Measurements from ENCODE around the gene HMGB1.

The HMGB1 gene

DNA sequence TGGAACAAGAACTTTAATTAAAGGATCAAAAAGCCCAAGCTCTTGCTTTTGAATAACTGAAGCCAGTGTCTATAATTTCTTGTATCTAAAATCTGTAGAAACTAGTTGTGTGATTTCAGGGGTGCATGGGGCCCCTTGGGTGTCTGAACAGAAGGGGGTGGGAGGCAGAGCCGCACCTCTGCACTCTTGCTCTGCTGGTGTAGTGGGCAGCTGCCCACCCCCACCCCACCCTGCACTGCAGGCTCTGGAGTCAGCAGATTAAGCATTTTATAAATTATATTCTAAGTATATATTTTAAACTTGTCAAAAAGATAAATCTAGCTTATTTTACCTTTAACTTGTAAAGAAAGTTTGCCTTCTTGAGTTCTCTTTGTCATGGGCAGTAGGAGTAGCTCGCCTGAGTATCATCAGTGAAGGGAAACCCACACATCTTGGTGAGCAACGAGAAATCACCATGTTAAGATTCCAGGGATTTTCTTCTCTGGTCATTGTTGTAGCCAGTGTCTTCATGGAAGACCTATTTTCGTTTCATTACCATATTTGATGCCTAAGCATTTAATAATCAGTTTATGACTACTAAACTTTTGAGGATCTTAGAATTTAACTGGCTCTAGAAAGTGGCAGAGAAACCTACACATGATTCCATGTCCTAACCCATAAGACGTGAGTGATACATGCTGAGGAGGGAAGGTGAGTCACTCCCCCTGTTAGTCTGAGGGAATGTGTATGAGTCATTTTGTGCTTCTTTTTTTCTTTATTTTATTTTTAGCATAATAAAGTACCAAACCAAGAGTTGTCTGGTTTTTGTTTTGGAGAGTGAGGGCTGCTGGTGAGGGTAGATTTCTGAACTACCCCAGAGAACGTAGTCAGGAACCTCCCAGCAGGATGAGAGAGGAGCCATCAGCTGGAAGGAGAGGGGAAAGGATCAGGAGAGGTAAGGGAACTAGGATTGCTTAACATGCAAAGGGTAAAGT is 35.7 kb downstream of the HMGB1 start:
- peak; percentile 1 for DNase-seq

DNA sequence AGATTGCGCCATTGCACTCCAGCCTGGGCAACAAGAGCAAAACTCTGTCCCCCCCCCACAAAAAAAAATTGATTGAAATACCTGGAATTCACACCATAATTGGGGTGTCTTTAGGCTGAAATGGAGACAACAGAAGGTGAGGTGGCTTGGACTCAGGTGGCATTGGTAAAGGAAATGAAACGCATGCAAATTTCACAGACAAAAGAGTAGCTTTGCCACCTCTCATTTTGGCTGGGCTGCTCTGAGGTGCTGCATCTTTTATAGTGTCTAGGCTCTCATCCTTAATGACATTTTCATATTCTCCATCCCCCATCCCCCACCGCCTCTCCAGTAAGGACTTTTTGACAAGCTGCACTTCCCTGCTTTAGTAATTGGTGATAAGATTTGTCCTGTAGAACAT is 36.5 kb downstream of the HMGB1 start:
- DNase-seq: no peak

DNA sequence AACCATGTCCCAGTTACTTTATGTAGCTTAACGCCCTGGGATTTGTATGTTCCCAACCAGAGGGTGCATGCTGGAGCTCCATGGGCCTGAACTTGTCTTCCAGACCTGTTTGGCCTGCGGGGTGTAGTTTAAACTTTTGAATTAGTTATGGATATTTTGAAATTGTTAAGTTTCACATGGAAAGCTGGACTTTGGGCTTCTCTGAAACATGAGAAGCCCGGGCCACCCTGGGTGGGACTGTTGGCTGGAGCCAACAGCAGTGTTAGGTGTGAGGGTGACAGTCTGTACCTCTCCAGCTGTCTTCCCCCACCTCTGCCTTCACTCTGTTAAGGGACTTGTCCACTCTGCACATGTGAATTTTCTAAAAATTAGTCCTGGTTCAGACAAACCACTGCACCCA is 41.8 kb downstream of the HMGB1 start:
- no peak for DNase-seq

DNA sequence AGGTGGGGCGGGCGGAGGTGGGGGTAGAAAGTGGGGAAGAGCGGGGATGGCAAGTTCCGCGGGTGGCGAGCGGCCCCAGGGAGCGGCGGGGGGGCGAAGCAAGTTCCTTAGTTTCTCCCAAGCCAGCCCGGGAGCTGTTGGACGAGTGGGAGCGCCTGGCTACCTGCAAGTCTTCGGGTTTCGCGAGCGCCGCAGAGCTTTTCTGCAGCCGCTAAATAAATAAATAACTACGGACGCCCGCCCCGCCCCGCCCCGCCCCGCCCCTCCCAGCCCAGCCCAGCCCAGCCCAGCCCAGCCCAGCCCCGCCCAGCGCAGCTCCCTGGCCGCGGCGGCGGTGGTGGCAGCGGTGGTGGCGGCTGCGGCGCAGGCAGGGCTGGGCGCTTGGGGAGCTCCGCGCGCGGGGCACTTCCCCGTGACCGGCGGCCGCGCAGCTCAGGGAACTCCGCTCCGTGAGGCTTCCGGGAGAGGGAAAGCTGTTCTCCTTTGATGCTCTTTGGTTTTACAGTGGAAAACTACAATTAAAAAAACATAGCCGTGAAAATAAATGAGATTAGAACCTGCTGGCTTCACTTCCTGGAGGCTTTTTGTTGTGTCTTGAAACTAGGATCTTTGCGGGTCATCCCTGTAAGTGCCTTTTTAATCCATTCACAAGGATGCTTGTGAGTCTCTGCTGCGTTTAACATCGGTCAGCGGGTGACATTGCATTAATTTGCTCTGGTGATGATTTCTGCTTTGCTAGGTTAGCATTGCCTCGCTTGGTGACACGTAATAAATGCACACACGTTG is 43.5 kb downstream of the HMGB1 start, which contains the start of gene UBE2L5:
Gene UBE2L5 (plus strand): TSS at position 440 of the 786 bp plus-strand sequence. CDS start 5,498 bp downstream, outside the sequence.
- DNase-seq: peak; percentile 49

DNA sequence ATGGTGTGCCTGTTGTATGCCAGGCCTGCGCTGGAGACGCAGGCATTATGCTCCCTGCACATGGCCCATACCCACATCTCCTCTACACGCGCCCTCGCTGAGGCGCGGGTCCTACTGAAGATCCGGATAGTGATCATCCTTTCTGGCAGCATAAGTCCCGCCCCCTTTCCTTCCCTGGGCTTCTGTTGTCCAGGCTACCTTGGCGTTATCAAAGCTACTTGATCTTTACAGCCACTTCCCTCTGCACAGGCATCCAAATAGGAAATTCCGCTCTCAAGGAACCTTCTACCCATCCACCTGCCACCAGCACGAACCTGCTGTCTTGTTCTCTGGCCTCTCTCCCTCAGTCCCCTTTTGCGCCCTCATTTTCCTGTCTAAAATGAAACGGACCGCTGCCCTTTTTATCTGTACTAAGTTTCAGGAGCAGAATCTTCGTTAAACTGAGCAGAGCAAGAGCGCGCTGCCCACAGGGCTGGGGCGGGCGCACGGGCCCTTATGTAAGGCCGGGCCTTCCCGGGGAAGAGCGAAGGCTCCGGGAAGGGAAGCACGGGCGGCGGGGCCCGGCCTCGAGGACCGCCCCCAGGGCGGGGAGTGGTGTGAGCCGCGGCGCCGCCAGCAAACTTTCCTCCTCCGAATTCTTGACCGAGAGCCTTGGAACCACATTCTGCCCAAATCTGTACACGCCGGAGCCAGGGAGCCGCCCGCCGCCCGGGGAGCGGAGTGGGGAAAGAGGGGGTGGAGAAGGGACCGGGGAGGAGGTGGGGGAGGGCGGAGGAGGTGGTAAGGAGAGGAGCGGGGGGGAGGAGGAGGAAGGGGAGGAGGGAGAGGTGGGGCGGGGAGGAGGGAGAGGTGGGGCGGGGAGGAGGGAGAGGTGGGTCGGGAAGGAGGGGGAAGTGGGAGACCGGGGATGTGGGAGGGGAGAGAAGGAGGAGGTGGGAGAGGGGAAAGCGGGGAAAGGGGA is 44.4 kb downstream of the HMGB1 start:
- peak; percentile 38 for DNase-seq

DNA sequence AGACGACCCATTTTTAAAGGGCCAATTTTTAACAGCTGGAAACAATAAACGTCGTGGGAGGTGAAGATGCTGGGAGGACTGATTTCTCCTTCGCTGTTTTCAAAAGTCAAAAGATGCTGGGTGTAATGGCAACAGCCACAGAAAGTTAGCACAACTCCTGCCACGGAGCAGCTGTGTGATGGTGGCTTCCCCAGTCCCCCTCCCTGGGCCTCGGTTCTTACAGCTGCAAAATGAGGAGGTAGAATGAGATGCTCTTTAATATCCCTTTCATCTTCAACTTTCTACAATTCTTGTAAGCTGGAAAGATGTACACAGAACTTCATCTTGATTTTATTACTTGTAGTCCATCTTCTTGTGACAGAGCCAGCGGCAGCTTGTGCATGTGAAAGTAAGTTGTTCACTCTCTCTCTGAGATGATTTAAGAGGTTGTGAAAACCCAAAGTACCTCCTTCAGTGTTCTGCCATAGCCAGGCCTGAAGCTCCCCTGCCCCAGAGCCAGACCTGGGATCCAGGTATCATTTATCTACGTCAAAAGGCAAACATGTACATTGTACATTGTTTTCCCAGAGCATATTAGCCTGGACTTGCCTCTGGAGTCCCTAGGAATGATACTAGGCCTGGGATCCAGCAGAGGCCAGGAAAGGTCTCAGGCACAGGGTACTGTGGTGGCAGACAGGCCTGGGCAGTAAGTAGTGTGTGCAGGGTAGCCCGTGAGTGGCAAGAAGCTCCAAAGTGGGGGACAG is 46.8 kb downstream of the HMGB1 start:
- no peak for DNase-seq

DNA sequence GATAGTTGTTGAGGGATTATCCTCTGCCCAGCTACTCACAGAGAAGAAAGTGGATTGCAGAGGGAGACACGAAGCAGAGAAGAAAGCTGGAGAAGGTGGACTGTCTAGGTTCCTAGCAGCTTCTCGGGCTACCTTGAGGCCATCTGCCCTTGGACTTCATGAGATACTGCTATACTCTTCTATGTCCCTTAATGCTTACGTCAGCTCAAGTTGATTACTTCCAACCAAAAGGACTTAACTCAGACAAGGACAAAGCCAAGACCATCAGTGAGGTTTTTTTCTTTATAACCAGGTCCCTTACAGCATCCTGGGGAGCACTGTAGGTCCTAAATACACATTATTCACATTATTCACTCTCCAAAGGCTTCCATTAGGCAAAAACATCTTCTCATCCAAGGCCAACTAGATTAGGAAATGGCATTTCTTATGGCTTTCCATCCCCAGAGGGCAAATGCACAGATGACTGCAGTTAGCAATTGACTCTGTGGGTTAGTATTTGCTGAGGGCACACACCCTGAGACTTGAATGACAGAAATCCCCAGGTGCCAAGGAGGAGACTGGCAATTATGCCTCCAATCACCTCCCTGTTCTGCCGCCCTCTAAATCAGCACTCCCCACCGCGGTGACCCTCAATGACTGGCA is 47.5 kb downstream of the HMGB1 start:
- no peak for DNase-seq

DNA sequence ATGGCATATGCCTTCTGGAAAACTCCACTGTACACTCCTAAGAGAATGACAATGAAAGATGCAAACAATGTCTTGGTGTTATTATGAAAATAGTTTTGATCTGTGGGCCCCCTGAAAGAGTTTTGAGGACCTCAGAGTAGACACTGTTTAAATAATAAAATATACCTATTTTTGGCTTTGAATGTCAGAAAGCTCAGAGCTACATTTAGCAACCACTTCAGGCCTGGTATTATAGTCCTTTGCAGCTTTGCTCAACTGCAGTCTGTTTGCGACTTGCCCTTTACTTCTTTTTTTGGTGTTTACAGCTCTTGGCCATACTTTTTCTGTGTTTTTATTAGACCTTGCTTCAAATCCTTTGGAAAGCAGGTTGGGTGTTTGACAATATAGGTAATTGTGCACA is 49.3 kb downstream of the HMGB1 start:
- DNase-seq: no peak

DNA sequence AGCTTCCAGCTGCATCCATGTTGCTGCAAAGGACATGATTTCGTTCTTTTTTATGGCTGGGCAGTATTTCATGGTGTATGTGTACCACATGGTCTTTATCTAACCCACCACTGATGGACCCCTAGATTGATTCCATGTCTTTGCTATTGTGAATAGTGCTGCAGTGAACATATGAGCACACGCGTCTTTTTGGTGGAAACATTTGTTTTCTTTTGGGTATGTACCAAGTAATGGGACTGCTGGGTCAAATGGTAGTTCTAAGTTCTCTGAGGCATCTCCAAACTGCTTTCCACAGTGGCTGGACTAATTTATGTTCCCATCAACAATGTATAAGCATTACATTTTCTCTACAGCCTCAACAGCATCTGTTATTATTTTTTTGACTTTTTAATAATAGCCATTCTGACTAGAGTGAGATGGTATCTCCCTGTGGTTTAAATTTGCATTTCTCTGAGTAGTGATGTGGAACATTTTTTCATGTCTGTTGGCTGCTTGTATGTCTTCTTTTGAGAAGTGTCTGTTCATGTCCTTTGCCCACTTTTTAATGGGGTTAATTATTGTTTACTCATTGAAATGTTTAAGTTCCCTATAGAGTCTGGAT is 50.2 kb downstream of the HMGB1 start:
- no peak for DNase-seq

DNA sequence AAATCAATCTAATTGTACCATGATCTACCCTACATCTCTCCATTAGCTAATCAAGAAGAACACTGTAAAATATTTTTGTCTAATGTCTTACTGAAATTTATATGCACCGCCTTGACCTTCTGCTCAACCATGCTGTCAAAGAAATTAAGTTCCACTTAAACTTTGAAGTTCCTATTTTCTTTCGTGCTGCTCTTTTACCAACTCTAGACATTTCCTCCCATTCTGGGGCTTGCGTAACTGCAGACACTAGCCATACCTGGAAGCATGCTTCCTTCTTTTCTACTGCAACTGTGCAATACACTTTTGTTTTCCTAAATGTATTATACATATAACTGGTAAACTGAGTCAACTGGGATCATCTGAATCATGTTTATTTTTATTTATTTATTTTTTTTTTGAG is 51.9 kb downstream of the HMGB1 start:
- DNase-seq: no peak

DNA sequence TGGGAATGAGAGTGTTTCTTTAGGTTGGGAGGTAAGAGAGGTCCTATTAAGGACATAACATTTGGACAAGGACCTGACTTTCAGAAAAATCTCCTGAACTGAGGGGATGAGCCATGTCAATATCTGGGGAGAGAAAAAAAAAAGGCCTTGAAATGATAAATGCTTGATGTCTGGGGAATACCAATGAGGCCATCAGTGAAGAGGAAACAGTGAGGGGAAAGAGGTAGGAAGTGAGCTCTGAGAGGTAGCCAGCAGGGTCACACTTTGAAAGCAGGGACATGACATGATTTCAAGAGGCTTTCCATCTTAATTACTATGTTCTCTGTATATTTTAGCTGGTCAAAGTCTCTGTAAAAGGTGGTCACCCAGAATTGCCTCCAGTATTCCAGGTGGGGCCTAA is 53.4 kb downstream of the HMGB1 start:
- no peak for DNase-seq

DNA sequence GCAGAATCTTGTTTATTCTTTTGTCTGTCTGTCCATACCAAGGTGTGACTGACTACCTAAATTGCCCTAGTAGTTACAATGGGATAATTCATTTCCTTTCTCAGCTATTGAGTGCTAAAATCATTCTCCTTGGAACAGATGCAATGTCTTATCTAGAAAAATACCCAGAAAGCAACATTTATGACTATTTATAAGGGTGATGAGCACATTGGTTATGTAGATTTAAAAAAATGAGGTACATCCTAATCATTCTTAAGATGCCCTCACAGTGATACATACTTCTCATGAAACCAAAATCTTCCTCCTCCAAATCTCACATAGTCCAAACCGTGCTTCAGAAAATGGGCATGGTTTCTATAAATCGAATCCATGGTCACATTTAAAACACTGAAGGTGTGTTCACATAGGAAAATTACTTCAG is 55.0 kb downstream of the HMGB1 start:
- no peak for DNase-seq

DNA sequence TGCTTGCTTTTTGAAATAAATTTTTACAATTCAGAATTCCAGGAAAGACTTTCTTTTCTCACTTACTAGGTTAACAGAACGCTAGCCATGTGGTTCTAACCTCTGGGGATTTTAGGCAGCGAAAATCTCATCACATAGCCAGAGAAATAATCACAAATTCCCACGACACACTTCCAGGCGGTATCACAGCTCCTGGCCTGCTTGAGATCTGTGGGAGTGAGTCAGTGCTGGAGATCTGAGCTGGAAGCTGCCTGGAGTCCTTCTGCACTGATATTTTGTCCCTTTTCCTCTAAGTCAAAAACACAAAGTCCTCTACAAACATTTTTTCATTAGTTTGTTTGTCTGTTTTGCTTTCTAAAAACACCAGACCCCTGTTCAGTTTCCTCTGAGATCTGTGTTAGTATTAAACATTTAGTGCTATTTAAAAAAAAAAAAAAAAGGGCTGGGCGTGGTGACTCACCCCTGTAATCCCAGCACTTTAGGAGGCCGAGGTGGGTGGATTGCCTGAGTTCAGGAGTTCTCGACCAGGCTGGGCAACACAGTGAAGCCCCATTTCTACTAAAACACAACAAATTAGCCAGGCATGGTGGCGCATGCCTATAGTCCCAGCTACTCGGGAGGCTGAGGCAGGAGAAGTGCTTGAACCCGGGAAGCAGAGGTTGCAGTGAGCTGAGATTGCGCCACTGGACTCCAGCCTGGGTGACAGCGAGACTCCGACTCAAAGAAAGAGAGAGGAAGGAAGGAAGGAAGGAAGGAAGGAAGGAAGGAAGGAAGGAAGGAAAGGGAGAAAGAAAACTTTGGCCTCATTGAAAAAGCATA is 55.6 kb downstream of the HMGB1 start:
- no peak for DNase-seq

DNA sequence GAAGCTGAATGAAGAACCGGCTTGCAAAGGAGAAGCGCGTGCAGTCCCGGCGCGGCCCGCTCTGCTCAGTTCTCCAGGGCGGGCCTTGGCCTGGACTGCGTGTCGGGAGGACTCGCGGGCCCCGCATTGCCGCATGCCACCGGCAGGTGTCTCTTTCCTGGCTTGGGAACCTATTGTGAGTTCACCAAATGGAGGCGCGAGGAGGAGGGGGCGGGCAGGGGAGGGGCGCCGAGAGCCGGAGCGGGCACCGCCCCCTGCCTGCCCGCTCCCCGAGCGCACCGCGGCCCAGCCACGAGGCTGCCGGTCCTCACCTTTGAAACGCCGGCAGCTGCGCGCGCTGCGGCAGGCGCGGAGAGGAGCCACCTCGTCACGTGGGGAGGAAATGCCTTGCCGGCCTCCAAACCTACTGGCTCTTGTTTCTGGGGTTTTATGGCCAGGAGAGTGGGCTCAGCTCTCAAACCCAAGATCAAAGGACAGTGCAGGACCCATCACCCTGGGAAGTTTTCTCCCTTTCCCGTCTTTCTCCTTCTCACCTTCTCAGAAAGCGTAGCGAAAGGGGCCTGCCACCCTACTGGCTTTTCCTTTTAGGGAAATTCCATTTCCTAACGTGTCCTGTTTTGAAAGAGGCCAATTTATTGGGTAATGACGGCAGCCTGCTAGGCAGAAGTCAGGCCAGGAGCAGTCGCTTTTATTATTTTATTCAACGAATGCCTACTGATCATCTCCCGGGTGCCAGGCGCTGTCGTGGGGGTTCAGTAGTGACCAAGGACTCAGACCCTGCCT is 57.2 kb downstream of the HMGB1 start:
- peak; percentile 72 for DNase-seq

DNA sequence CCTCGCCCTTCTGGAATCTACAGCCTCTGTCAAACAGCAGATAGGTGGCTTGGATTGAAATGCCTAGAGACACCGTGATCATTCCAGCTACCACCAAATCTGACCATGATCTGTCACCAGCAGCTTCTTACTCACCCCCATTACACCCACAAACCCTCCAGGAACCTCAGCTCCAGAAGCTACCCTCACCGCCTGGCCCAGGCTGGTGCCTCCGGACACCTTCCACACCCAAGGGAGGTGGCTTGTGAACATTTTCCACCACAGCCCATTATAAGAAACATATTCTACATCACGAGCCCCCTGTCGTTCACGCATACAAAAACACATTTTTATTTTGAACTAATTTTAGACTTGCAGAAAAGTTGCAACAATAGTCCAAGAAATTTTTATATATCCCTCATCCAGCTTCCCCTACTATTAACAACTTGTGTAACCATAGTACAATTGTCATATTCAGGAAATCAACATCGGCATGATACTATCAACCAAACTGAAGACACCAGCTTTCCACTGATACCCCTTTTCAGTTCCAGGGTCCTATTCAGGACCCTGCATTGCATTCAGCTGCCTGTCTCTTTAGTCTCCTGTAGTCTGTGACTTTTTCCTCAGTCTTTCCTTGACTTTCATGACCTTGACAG is 58.8 kb downstream of the HMGB1 start:
- no peak for DNase-seq
